Vagina (tissue), 2 donors: Measurements from ENCODE around the gene MAN1A1. TPM values are rescaled to one million over a fixed set of nuclear protein-coding genes. Genes with fewer than 3 reads are reported as not detected.

Source experiments
- DNase-seq, 2 donors: peaks; one replicate each; pipeline ENCODE4 v3.0.0-alpha.2; 2017; ENCODE audit errors: extremely low spot score in 2 of 2
- H3K27ac ChIP-seq: fragments of 200-600 bp; sonication (generic); one replicate; pipeline ENCODE4 v1.5.1; 2019
- H3K27me3 ChIP-seq: fragments of 200-600 bp; sonication (generic); one replicate; pipeline ENCODE4 v1.5.1; 2019
- H3K36me3 ChIP-seq, 2 donors: fragments of 200-600 bp; sonication (generic); one replicate each; pipeline ENCODE4 v1.5.1; 2017 to 2019
- H3K4me1 ChIP-seq: fragments of 200-600 bp; sonication (generic); one replicate; pipeline ENCODE4 v1.5.1; 2019
- H3K4me3 ChIP-seq, 2 donors: fragments of 200-600 bp; sonication (generic); 1 replicate in 1 of 2; 2 replicates in 1 of 2; pipeline ENCODE4 v1.5.1; 2016 to 2019
- H3K9me3 ChIP-seq: fragments of 200-600 bp; sonication (generic); one replicate; pipeline ENCODE4 v1.5.1; 2019
- CTCF ChIP-seq, 3 experiments: fragments of 450-650 bp in 2 of 3; fragments of 200-600 bp in 1 of 3; sonication (generic) in 1 of 3; IDR thresholded peaks; one replicate each; pipeline ENCODE4 v1.5.1; 2017 to 2019; ENCODE audit warnings: antibody characterized with exemption in 3 of 3, mild to moderate bottlenecking in 2 of 3, moderate library complexity in 2 of 3
- POLR2A ChIP-seq, 2 donors: fragments of 450-650 bp; IDR thresholded peaks; one replicate each; pipeline ENCODE4 v1.6.1; 2017; ENCODE audit warnings: antibody characterized with exemption in 2 of 2, mild to moderate bottlenecking in 2 of 2, moderate library complexity in 2 of 2
- POLR2AphosphoS5 ChIP-seq, 2 donors: sonication (generic); formaldehyde crosslinking; IDR thresholded peaks; one replicate each; pipeline ENCODE4 v1.9.0; 2017; ENCODE audit warnings: antibody characterized with exemption in 2 of 2, mild to moderate bottlenecking in 2 of 2, low read depth in 1 of 2; ENCODE audit not compliant: insufficient read depth in 1 of 2
- intact Hi-C: fragments of 100-400 bp; cut with DNase I; formaldehyde crosslinking; loops from one replicate; pipeline ENCODE4 v1.15.1; 2023
- total RNA-seq: library from RNA; depleted of rRNA; stranded (reverse); fragments of >200 nt; gene quantifications from one replicate; pipeline ENCODE4 v1.2.3, GENCODE V29; 2016

The MAN1A1 gene
- total RNA-seq, 1 donor from 2014 or later = 71.2 TPM

GRCh38 chr6:119328892-119329793, 20.4 kb downstream of the MAN1A1 start:
- Histone ChIP-seq H3K27me3 (no peaks in the 10 kb centered on the region), H3K36me3 (peaks cover 0 to 5% of the 10 kb centered on the region in 2 donors), H3K27ac (no peak overlapping the region), H3K4me3 (no peak overlapping the region), H3K4me1 (peaks cover 22% of the 10 kb centered on the region), H3K9me3 (no peaks in the 10 kb centered on the region)
- DNase-seq = no peak
- intact Hi-C loops = no loop called here
- TF ChIP-seq POLR2A (IDR thresholded peaks at IDR 0.05) (no peak), CTCF (IDR thresholded peaks at IDR 0.05) (no peak), POLR2AphosphoS5 (IDR thresholded peaks at IDR 0.05; ENCODE audit: insufficient read depth in 1 of 2, low read depth in 1 of 2) (no peak)

- Histone ChIP-seq H3K27ac (no peak overlapping the region), H3K4me3 (no peak overlapping the region), H3K27me3 (no peaks in the 10 kb centered on the region), H3K36me3 (peaks cover 0 to 5% of the 10 kb centered on the region in 2 donors), H3K4me1 (peaks cover 22% of the 10 kb centered on the region), H3K9me3 (no peaks in the 10 kb centered on the region)
- TF ChIP-seq POLR2AphosphoS5 (IDR thresholded peaks at IDR 0.05; ENCODE audit: insufficient read depth in 1 of 2, low read depth in 1 of 2) = no peak
- no peak for TF ChIP-seq CTCF (IDR thresholded peaks at IDR 0.05)
- no peak for TF ChIP-seq POLR2A (IDR thresholded peaks at IDR 0.05)
- intact Hi-C loops = no loop called here
- no peak for DNase-seq
Observed at GRCh38 chr6:119328254-119328653, 21.3 kb downstream of the MAN1A1 start.

DNA sequence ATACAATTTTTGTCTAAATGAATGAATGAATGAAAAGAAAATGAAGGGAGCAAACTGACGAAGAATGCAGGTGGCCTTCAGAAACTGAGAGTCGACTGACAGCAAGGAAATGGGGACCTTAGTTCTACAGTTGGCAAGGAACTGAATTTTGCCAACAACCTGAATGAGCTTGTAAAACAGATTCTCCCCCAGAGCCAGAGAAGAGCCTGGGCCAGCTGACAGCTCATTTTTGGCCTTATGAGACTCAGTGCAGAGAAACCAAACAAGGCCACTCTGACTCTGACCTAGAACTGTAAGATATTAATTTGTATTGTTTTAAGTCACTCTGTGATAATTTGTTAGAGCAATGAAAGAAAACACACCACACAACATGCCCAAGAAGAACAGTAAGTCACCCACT, 21.8 kb downstream of the MAN1A1 start:
- intact Hi-C loops = no loop called here
- Histone ChIP-seq H3K36me3 (peaks cover 0 to 5% of the 10 kb centered on the region in 2 donors), H3K4me1 (peaks cover 22% of the 10 kb centered on the region), H3K9me3 (no peaks in the 10 kb centered on the region), H3K27me3 (no peaks in the 10 kb centered on the region), H3K4me3 (no peak overlapping the region), H3K27ac (no peak overlapping the region)
- TF ChIP-seq POLR2AphosphoS5 (IDR thresholded peaks at IDR 0.05; ENCODE audit: insufficient read depth in 1 of 2, low read depth in 1 of 2) (no peak), POLR2A (IDR thresholded peaks at IDR 0.05) (no peak), CTCF (IDR thresholded peaks at IDR 0.05) (no peak)
- no peak for DNase-seq

DNA sequence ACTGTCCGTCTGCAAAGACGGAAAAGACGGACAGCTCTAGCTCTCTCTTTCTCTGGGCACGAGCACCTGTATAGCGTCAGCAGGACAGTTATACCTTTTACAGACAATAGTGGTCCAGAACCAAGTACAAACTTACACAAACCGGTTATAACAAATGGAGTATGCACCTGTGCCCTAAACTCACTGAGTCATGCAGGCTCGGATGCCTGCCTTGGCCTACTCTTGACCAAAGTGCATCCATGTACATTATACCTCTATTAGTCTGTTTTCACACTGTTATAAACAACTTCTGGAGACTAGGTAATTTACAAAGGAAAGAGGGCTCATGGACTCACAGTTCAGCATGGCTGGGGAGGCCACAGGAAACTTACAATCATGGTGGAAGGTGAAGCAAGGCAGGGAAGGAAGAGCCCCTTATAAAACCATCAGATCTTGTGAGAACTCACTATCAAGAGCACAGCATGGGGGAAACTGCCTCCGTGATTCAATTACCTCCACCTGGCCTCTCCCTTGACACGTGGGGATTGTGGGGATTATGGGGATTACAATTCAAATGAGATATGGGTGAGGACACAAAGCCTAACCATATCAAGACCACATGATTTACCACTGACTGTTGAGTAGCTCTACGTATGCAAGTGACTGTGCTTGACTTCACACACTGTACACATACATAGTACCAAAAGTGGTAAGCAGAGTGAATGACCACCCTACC, 23.1 kb downstream of the MAN1A1 start:
- DNase-seq = no peak
- Histone ChIP-seq H3K4me3 (no peak overlapping the region), H3K36me3 (peaks cover 0 to 5% of the 10 kb centered on the region in 2 donors), H3K27ac (no peak overlapping the region), H3K4me1 (peaks cover 22% of the 10 kb centered on the region), H3K27me3 (no peaks in the 10 kb centered on the region), H3K9me3 (no peaks in the 10 kb centered on the region)
- intact Hi-C loops = no loop called here
- TF ChIP-seq POLR2A (IDR thresholded peaks at IDR 0.05) (no peak), POLR2AphosphoS5 (IDR thresholded peaks at IDR 0.05; ENCODE audit: insufficient read depth in 1 of 2, low read depth in 1 of 2) (no peak), CTCF (IDR thresholded peaks at IDR 0.05) (no peak)
